ENCODE data around the gene DOCK1.

DOCK1 gene

GRCh38 chr10:126955934-126956711 lies 50.9 kb downstream of the DOCK1 start:
- no peak for TF ChIP-seq CTCF (IDR thresholded peaks at IDR 0.05; ENCODE audit: poor library complexity, severe bottlenecking)
- H3K9me3 ChIP-seq (ENCODE audit: severe bottlenecking): no peaks in the 10 kb centered on the region
- no peaks in the 10 kb centered on the region for H3K4me1 ChIP-seq (ENCODE audit: insufficient read depth, poor library complexity, severe bottlenecking)
- H3K36me3 ChIP-seq (ENCODE audit: low read depth): no peaks in the 10 kb centered on the region
- no peaks in the 10 kb centered on the region for H3K27me3 ChIP-seq (ENCODE audit: insufficient read depth, poor library complexity, severe bottlenecking)
- no peak for ATAC-seq (ENCODE audit: low read depth)
- DNase-seq (ENCODE audit: low spot score): no peak
- H3K4me3 ChIP-seq (ENCODE audit: severe bottlenecking): no peak overlapping the region
- H3K27ac ChIP-seq (ENCODE audit: poor library complexity, severe bottlenecking): no peak overlapping the region

- Histone ChIP-seq H3K4me3 (ENCODE audit: severe bottlenecking) (no peak overlapping the region), H3K9me3 (ENCODE audit: severe bottlenecking) (no peaks in the 10 kb centered on the region), H3K4me1 (ENCODE audit: insufficient read depth, poor library complexity, severe bottlenecking) (no peaks in the 10 kb centered on the region), H3K27me3 (ENCODE audit: insufficient read depth, poor library complexity, severe bottlenecking) (no peaks in the 10 kb centered on the region), H3K36me3 (ENCODE audit: low read depth) (no peaks in the 10 kb centered on the region), H3K27ac (ENCODE audit: poor library complexity, severe bottlenecking) (no peak overlapping the region)
- DNase-seq (ENCODE audit: low spot score): no peak
- no peak for TF ChIP-seq CTCF (IDR thresholded peaks at IDR 0.05; ENCODE audit: poor library complexity, severe bottlenecking)
- ATAC-seq (ENCODE audit: low read depth): no peak
These were observed 51.5 kb downstream of the DOCK1 start for GRCh38 chr10:126956712-126957108.

GRCh38 chr10:126957111-126957510 lies 51.9 kb downstream of the DOCK1 start:
- Histone ChIP-seq H3K9me3 (ENCODE audit: severe bottlenecking) (no peaks in the 10 kb centered on the region), H3K27ac (ENCODE audit: poor library complexity, severe bottlenecking) (no peak overlapping the region), H3K4me1 (ENCODE audit: insufficient read depth, poor library complexity, severe bottlenecking) (no peaks in the 10 kb centered on the region), H3K4me3 (ENCODE audit: severe bottlenecking) (no peak overlapping the region), H3K27me3 (ENCODE audit: insufficient read depth, poor library complexity, severe bottlenecking) (no peaks in the 10 kb centered on the region), H3K36me3 (ENCODE audit: low read depth) (no peaks in the 10 kb centered on the region)
- no peak for DNase-seq (ENCODE audit: low spot score)
- no peak for ATAC-seq (ENCODE audit: low read depth)
- TF ChIP-seq CTCF (IDR thresholded peaks at IDR 0.05; ENCODE audit: poor library complexity, severe bottlenecking): no peak

- Histone ChIP-seq H3K27me3 (ENCODE audit: insufficient read depth, poor library complexity, severe bottlenecking) (no peaks in the 10 kb centered on the region), H3K4me1 (ENCODE audit: insufficient read depth, poor library complexity, severe bottlenecking) (no peaks in the 10 kb centered on the region), H3K36me3 (ENCODE audit: low read depth) (no peaks in the 10 kb centered on the region), H3K4me3 (ENCODE audit: severe bottlenecking) (no peak overlapping the region), H3K9me3 (ENCODE audit: severe bottlenecking) (no peaks in the 10 kb centered on the region), H3K27ac (ENCODE audit: poor library complexity, severe bottlenecking) (no peak overlapping the region)
- TF ChIP-seq CTCF (IDR thresholded peaks at IDR 0.05; ENCODE audit: poor library complexity, severe bottlenecking): no peak
- ATAC-seq (ENCODE audit: low read depth) (no peak), DNase-seq (ENCODE audit: low spot score) (no peak)
These were observed 54.2 kb downstream of the DOCK1 start for GRCh38 chr10:126959431-126959830.

Measured in RWPE2 (cell line).